ENCODE data around the gene SEMA6A.

The SEMA6A gene

GRCh38 chr5:116453988-116454411 is 120.6 kb downstream of the SEMA6A start:
- DNase-seq: no peak

GRCh38 chr5:116452774-116453368 is 121.8 kb downstream of the SEMA6A start:
- no peak for DNase-seq

- DNase-seq: no peak
Measured at GRCh38 chr5:116451905-116452450, 122.6 kb downstream of the SEMA6A start.

GRCh38 chr5:116451066-116451465 is 123.6 kb downstream of the SEMA6A start:
- no peak for DNase-seq

GRCh38 chr5:116449458-116449857 is 125.2 kb downstream of the SEMA6A start:
- no peak for DNase-seq

GRCh38 chr5:116448870-116449427 is 125.7 kb downstream of the SEMA6A start:
- no peak for DNase-seq

GRCh38 chr5:116448450-116448849 is 126.2 kb downstream of the SEMA6A start:
- no peak for DNase-seq

- DNase-seq: no peak
Measured at GRCh38 chr5:116446356-116447005, 128.1 kb downstream of the SEMA6A start.

- no peak for DNase-seq
Measured at GRCh38 chr5:116445311-116445710, 129.3 kb downstream of the SEMA6A start.

- no peak for DNase-seq
Measured at GRCh38 chr5:116444373-116445295, 130.0 kb downstream of the SEMA6A start.

GRCh38 chr5:116442931-116443551 is 131.6 kb downstream of the SEMA6A start:
- no peak for DNase-seq

GRCh38 chr5:116442095-116442534 is 132.5 kb downstream of the SEMA6A start:
- DNase-seq: no peak

- DNase-seq: no peak
Measured at GRCh38 chr5:116441223-116441622, 133.4 kb downstream of the SEMA6A start.

- no peak for DNase-seq
Measured at GRCh38 chr5:116440457-116441001, 134.1 kb downstream of the SEMA6A start.

GRCh38 chr5:116439905-116440304 is 134.7 kb downstream of the SEMA6A start:
- no peak for DNase-seq

GRCh38 chr5:116438979-116439554 is 135.6 kb downstream of the SEMA6A start:
- DNase-seq: no peak

- no peak for DNase-seq
Measured at GRCh38 chr5:116437922-116438578, 136.6 kb downstream of the SEMA6A start.

- no peak for DNase-seq
Measured at GRCh38 chr5:116437351-116437705, 137.3 kb downstream of the SEMA6A start.

GRCh38 chr5:116436674-116437350 is 137.8 kb downstream of the SEMA6A start:
- no peak for DNase-seq

- DNase-seq: no peak
Measured at GRCh38 chr5:116428966-116429365, 145.7 kb downstream of the SEMA6A start.

- DNase-seq: no peak
Measured at GRCh38 chr5:116428413-116428812, 146.2 kb downstream of the SEMA6A start.
